Activated T-helper 9 cell treated with anti-CD3 and anti-CD28 coated beads, Interleukin-2, amount 50 U/mL, for 16 hours (primary cell): Measurements from ENCODE around the gene MACROD2.

Experiments
- DNase-seq: peaks from one replicate; pipeline ENCODE4 v3.0.0-alpha.2; 2020; ENCODE audit warnings: low read depth

The MACROD2 gene

DNA sequence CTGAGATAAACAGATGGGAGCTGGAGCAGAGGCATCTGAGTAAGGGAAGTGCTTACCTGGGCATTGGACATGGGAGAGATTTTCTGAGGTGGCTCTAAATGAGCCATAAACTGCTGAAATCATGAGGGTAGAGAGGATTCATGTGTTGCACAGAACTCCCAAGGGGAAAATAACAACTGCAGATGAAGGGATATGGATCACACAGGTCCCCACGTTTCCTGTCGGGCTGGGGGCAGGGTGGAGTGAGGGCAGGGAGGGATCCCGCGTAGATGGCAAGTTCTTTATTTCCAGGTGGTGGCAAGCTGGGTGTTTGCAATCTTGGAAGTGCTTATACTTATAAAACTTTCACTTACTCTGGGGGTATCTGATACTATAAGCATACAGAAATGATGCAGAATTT lies 764.7 kb downstream of the MACROD2 start:
- DNase-seq: no peak

GRCh38 chr20:14761903-14762302 lies 766.6 kb downstream of the MACROD2 start:
- no peak for DNase-seq

GRCh38 chr20:14764511-14765369 lies 769.4 kb downstream of the MACROD2 start:
- DNase-seq: no peak

DNA sequence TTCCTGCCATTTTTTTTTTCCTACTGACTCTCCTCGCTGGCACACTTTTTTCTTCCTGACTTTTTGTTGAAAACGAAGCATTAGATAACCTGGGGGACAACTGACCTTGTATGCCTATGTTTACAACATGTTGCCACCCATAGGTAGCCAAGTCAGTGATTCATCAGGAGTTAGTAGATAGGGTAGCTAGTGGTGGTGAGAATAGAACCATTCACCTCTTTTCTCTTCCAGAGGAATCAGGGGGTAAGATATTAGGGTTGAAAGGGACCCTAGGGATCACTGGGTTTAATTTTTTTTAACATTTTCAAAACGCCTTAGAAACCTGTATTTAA lies 770.0 kb downstream of the MACROD2 start:
- no peak for DNase-seq

- DNase-seq: no peak
Measured at GRCh38 chr20:14773486-14773885, 778.2 kb downstream of the MACROD2 start.

DNA sequence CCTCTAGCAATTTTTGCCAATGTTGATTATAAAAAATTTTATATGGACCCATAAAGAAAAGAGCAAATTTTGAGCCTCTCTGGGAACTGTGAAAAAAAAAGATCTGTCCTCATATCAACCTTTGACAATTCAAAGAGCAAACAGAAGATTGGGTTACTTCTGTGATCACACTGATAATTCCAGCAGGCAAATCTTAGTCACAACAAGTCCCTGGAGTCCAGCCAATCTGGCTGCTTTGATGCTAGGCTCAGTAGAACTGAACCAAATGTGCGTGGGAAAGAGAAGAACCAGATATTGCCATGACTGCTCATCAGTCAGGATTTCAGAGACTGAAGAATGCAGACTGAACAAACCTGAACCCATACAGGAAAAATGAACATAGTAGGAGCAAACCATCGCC lies 780.5 kb downstream of the MACROD2 start:
- DNase-seq: no peak

- no peak for DNase-seq
Measured at GRCh38 chr20:14777591-14777990, 782.3 kb downstream of the MACROD2 start.

DNA sequence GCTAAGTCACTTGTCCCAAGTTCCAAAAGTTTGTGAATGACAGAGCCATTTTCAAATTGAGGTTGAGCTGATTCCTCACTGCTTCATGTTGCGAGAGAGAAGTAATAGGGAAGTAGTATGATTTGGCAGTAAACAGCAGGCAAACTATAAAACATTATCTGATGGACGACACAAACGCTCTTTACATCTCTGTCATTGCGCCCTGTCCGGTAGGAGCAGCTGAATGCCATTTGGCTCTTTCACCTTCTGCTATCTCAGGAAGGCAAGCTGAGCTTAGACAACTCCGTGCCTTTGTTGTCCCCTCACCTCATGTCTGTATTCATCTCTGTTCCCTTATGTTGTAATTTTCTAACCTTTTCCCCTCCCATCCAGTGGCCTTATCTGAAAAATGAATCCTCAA lies 782.8 kb downstream of the MACROD2 start:
- DNase-seq: no peak

DNA sequence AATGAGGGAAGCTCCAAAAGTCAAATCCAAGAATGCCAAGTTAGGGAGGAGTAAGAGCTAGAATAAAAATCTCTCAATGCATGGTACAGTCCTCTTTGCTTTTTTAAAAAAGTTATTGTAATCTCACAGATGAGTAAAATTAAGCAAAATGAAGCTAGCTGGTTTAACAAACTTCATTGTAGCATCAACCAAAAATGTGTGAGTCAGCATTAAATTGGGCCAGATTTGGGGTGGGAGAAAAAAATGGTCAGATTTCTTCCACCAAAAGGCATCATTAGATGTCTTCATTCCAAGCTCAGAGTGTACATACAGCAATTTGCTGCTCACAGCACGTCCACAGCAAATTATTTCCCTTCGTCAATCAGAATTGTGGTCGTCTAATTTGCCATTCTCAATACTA lies 783.6 kb downstream of the MACROD2 start:
- no peak for DNase-seq

DNA sequence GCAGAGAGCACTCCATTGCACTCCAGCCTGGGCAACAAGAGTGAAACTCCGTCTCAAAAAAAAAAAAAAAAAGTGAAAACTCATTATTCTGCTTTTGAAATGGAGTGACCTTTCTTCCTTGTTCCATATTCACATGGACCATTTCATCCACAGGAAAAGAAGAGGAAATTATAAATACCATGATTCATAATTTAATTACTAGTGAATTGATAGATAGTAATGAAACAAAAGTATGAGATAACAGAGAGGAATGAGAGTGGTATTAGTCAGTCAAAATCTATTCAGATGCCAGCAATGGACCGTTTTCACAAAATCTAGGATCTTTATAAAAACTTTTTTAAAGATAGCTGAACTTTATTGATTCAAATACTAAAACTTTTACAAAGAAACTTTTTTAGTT lies 785.2 kb downstream of the MACROD2 start:
- DNase-seq: no peak

DNA sequence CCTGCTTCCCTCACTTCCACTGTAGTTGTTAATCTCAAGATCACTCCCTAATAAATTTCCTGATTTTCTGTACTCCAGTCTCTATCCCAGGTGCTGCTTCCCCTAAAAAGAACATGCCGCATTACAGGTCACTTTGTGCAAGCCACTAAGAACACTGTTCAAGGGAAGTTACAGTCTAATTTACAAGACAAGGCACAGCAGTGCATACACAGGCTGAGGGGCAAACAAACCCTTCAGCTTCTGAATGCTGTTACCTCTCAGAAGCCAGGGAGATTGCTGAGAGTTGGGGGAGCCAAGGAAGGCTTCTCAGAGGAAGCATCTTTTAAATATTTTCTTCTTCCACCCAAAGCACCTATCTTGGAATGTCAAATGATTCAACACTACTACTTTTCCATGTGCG lies 787.4 kb downstream of the MACROD2 start:
- DNase-seq: no peak

- no peak for DNase-seq
Measured at GRCh38 chr20:14783766-14784165, 788.5 kb downstream of the MACROD2 start.

GRCh38 chr20:14785065-14785743 lies 789.9 kb downstream of the MACROD2 start:
- no peak for DNase-seq

GRCh38 chr20:14790190-14790589 lies 794.9 kb downstream of the MACROD2 start:
- DNase-seq: no peak

GRCh38 chr20:14790771-14791620 lies 795.7 kb downstream of the MACROD2 start:
- DNase-seq: no peak

GRCh38 chr20:14792915-14793314 lies 797.6 kb downstream of the MACROD2 start:
- no peak for DNase-seq

- DNase-seq: no peak
Measured at GRCh38 chr20:14799545-14800216, 804.4 kb downstream of the MACROD2 start.

DNA sequence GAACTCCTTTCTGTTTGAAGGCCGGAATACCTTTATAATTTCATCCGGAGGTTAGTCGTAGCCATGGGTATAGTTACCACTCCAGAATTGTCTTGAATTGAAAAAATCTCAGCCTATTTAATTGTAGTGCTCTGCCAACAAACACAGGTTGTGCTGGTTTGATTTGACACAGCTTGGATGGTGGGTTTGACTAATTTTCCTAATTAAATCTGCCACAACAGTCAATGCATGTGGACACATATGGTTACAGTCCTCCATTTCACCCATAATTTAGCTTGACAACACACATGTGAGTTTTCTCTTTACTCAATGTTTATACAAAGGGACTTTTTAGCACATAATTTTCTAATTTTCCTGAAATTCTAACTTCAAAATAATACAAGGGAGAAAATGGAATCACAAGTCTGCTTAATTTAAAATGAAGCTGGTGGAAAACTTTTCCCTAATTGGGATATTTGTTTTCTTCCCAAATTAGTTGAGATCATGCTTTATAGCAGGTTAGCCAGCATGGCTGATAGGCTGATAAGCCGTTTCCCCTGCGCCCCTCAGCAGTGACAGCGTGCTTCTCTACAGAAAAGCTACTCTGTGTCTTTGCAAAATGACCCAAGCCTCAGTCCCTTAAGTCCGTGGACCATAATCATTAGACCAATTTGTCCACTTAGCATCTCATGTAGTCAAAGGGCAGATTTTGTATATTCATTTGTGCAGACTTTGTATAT lies 805.5 kb downstream of the MACROD2 start:
- DNase-seq: no peak

DNA sequence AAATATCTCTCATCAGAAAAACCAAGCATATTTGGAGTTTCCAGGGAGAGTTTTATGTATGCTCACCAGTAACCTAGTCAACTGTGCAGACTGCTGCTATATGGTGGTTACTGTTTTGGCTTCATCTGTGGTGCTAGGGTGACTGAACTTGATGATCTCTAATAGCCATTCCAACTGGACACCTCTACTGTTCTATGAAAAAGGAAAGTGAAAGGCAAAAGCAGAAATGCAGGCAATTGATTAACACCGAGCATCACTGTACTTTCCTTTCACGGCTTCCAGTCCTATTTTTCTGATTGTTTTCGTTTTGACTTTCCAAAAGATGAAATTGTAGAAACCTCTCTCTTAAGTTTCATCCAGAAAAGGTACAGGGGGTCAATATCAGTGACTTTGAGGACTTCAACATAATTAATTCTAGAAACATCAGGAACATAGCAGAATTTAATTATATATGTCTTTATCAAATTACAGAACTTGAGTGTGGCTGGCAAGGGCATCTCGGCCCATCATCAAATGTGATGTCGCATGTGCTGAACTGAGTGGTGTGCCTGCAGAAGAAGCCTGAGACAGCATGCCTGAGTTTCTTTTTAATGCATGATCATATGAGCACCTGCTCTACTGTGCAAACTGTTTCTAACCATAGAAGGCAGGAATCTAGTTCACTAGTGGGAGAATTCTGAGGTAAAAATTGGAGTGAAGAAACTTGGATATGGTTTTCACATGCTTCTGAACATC lies 806.4 kb downstream of the MACROD2 start:
- DNase-seq: no peak

DNA sequence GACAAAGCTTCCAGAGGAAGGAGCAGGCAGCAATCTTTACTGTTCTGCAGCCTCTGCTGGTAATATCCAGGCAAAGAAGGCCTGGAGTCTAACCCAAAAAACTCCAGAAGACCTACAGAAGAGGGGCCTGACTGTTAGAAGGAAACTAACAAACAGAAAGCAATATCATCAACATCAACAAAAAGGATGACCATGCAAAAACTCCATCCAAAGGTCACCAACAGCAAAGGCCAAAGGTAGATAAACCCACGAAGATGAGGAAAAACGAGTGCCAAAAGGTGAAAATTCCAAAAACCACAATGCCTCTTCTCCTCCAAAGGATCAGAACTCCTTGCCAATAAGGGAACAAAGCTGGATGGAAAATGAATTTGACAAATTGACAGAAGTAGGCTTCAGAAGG lies 811.9 kb downstream of the MACROD2 start:
- DNase-seq: no peak

DNA sequence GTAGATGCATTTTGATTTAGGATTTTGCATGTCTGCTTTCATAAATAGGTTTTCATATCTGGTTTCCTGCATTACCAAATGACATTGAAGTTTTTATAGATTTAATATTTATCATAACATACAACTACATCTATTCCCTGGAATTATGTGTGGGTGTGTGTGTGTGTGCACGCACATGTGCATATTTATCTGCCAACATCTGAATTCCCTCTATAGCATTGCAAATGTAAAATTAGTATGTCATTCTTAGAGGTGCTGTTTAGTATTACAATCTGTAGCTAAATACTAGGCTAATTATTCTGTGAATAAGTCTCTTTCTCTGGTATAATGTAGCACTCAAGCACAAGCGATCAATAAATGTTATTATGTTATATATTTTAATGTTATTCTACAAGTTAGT lies 820.0 kb downstream of the MACROD2 start:
- no peak for DNase-seq
